HG02870 (cell line): ENCODE measurements around the gene IKBIP.
"Not testable (repeated sequence)": the region's sequence is repeated elsewhere in the genome, so short reads cannot be mapped to it uniquely, and the experiment has no call there.

Experiments
- ATAC-seq: cut with Tn5 transposase; IDR thresholded peaks from one replicate; pipeline ENCODE4 v1.9.1; 2021; ENCODE audit warnings: mild to moderate bottlenecking, moderate library complexity; ENCODE audit not compliant: unreplicated experiment

Gene IKBIP

GRCh38 chr12:98644712-98645571, at the start of gene IKBIP, which contains the start of gene APAF1:
IKBIP (minus strand) TSS chr12:98644788; CDS start chr12:98644701, 87 bp downstream.
APAF1 (plus strand) TSS chr12:98645290; CDS start chr12:98648360, 3,070 bp downstream.
- peak; percentile 82 for ATAC-seq

- no peak for ATAC-seq
Measured at GRCh38 chr12:98691351-98691750, 46.8 kb upstream of the IKBIP start.

DNA sequence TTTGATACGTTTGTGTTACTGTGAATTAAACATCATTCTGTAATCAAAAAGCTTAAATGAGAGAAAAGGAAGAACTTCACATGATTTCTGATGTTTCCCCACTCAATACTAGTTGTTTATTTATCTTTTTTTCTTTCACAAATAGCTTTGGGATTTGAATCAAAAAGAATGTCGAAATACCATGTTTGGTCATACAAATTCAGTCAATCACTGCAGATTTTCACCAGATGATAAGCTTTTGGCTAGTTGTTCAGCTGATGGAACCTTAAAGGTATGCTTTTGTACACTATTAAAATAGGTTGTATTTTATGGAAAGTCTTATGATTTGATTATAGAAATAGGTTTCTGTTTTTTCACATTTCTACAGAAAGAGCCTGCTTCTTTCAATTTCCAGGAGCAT, 42.0 kb upstream of the IKBIP start:
- ATAC-seq, result no peak

- ATAC-seq, result no peak
Measured at GRCh38 chr12:98684199-98684598, 39.6 kb upstream of the IKBIP start.

DNA sequence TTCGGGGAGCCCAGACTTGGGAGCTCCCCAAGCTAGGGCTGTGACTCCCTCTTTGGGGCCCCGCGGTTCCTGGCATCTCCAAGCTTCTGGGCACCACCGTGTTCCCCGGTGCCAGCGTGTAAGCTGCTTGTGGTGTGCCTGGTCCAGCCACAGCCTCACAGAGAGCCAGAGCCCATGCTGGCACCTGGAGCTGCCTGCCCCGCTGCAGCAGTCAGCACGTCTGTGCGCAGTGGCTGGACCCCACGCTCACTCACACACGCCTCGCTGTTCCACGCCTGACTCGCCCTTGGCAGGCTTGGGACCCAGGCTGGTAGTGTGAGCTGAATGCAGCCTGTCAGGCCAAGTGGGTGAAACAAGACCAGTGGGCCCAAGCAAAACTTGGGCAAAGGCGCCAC, 35.0 kb upstream of the IKBIP start:
- ATAC-seq, result no peak

GRCh38 chr12:98678946-98679610, 34.5 kb upstream of the IKBIP start:
- no peak for ATAC-seq

DNA sequence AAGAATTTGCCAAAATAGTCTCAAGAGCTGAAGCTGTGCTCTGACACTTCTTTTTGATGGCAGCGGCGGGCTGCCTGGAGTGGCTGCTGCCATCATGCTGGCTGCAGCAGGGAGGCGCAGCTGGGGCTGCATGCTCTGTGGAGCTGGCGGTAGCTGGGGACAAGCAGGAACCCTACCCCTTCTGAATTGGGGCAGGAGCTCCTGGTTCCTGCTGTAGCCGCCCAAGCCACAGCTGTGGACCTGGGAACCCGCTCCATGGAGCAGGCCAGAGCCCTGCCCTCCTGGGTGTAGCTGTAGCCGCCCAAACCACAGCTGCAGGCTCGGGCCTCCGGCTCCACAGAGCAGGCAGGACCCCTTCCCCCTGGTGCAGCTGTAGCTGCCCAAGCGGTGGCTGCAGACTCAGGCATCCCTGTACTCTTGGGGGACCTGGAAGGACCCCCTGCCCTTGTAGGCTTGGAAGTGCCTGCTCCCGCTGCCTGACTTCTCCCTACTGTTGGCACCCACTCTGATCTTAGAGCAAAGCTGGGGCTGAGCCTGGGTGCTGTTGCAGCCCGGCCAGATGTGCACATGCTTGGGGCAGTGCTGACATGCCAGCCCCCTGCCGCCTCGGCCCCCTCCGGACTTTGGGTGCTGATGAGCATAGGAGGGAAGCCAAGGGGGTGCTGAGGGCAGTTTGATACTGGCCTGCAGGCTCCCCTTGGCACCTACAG, 33.8 kb upstream of the IKBIP start:
- no peak for ATAC-seq

DNA sequence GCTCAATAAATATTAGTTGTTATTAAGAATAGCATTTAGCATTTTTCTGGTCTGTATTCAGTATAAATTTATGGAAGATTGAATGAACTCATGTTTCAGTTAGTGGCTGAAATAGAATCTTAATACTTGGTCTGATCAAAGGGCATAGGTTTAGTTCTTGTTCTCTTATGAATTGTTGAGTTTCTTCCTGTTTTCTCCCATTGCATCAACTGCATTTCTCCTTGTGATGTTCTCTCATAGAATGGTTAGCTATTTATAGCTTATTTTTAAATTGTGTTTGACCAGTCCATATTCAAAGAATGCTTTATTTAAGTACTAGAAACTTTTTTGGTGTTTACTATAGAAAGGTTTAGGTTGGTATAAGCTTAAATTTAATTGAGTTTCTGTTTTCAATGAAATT, 30.3 kb upstream of the IKBIP start:
- ATAC-seq, result no peak

DNA sequence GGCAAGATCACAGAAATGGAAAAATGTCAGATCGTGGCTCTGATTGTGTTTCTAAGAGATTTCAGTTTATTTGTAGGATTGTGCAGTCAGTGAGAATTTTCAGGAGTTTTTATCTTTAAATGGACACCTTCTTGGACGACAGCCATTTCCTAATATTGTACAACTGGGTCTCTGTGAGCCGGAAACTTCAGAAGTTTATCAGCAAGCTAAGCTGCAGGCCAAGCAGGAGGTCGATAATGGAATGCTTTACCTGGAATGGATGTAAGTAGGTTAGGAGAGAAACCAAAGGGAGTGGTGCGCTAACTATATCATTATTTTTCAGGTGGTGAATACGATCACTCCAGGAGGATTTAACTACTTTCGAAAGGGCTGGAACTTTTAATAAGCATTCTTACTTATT, 26.9 kb upstream of the IKBIP start:
- no peak for ATAC-seq

DNA sequence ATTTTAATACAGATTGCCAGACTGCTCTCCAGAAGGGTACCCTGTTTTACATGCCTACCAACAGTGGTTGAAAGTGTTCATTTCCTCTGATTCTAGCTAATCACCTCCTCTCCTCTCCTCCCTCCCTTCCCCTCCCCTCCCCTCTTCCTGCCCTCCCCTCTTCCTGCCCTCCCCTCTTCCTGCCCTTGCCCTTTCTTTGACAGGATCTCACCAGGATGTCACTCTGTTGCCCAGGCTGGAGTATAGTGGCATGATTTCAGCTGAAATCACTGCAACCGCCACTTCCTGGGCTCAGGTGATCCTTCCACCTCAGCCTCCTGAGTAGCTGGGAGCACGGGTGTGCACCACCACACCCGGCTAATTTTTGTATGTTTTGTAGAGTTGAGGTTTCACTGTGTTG, 25.2 kb upstream of the IKBIP start:
- no peak for ATAC-seq

- ATAC-seq, result no peak
Measured at GRCh38 chr12:98660521-98660920, 15.9 kb upstream of the IKBIP start.

- ATAC-seq, result peak; percentile 85
Measured at GRCh38 chr12:98656289-98657101, 11.9 kb upstream of the IKBIP start.

GRCh38 chr12:98653866-98654493, 9.4 kb upstream of the IKBIP start:
- ATAC-seq, result no peak

DNA sequence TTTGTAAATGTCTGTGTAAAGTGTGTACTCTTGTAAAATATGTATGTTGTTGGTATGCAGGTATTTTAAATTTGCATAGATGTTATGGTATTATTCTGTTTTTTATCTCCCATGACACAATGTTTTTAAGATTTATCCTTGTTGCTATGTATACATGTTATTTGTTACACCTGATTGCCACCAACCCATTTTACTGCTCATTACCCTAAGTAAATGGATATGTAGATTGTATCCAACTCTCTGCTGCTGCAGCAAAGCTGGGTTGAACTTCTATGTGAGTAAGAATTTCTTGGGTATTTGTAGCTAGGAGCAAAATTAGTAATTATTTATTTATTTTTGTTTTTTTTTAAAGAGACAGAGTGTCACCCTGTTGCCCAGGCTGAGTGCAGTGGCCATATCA, 6.7 kb upstream of the IKBIP start:
- ATAC-seq, result no peak

DNA sequence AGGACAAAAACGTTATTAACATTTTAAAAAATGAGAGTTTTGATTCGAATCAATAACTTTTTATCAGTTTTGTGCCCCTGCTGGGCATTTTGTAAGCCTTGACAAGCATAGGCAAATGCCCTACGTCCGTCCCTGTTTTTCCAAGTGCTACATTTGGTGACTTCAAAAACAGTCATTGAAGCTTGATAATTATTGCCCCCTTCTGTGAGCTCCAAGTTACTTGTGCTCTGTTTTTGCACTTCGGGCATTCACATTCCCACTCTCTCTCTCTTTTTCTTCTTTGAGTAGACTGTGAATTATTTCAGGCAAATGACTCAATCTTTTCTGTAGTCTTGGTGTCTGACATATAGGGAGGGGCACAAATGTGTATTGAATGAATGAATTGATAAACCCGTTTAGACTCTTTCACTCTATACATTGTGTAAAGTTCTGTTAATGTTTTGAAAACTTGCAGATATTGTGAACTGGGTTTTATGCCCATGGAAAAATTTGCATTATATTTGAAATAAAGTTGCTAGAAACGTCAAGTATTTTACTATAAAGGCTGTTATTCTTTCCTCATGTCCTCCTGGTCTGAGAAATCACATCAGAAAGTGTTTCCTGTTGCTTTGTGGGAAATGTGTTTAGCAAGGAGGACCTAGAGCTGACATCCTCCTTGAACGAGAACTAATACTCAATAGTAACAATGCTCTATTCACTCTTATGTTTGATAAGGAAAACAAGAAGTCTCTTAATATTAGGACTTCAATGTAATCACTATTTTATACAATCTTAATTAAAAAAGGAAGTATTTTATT, 1.9 kb upstream of the IKBIP start:
- ATAC-seq, result no peak

DNA sequence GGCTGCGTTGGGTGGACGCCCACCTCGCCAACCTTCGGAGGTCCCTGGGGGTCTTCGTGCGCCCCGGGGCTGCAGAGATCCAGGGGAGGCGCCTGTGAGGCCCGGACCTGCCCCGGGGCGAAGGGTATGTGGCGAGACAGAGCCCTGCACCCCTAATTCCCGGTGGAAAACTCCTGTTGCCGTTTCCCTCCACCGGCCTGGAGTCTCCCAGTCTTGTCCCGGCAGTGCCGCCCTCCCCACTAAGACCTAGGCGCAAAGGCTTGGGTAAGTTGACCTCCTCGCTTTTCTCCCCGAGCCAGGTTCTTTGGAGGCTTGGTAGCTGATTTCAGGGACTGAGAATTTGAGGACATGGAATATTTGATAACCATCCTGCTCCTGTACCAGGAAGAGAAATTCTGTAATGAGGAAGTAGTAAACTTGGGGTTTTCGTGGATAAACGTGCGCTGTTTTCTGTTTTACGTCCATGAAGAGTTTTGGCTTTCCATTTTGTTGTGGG, 1.0 kb upstream of the IKBIP start:
- ATAC-seq, result peak; percentile 0

DNA sequence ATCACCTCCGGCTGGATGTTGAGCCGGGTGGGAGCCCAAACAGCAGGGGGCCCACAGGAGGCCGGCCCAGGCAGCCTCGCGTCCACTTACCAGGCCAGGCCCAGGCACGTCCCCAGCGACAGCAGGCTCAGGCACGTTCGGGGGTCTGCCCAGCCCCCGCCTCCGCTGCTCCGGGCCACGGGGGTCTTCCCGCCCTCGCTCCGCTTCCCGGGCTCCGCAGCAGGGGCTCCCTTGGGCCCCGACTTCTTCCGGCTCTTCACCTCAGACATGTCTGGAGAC, 216 bp downstream of the IKBIP start:
- peak; percentile 26 for ATAC-seq

- ATAC-seq, result not testable (repeated sequence)
Measured at GRCh38 chr12:98642801-98643200, 1.8 kb downstream of the IKBIP start.

DNA sequence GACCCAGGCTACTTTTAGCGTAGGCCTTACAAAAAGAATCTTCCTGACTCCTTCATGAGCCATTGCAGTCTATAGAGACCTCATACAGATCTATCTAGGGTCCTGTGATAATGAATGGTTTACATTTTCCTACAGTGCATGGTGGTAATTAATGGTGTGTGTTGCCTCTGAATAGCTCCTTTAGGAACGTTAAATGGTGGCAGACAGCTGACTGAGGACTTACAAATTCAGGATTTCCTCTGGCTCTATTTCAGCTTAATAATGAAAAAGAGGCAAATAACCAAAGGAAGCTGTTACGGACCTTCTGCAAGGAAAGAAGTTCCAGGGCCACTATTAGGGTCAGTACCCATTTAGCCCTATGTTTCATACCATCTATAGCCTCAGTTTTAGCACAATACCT, 5.1 kb downstream of the IKBIP start:
- no peak for ATAC-seq

GRCh38 chr12:98638009-98638408, 6.6 kb downstream of the IKBIP start:
- no peak for ATAC-seq
